Prostate gland (tissue), 2 donors: ENCODE results near the gene HOXB5.

Experiments
- POLR2A ChIP-seq: fragments of 450-650 bp; IDR thresholded peaks from one replicate; pipeline ENCODE4 v1.6.1; 2016; ENCODE audit warnings: antibody characterized with exemption, mild to moderate bottlenecking
- POLR2AphosphoS5 ChIP-seq: sonication (generic); formaldehyde crosslinking; IDR thresholded peaks from one replicate; pipeline ENCODE4 v1.6.1; 2017; ENCODE audit warnings: antibody characterized with exemption
- TF ChIP-seq, protein P1 (sequence below), 4 experiments: fragments of 200-600 bp in 2 of 4; fragments of 450-650 bp in 2 of 4; sonication (generic) in 2 of 4; IDR thresholded peaks; 1 replicate in 3 of 4; 2 replicates in 1 of 4; pipeline ENCODE4 v1.5.1; 2016 to 2019; ENCODE audit warnings: antibody characterized with exemption in 4 of 4, mild to moderate bottlenecking in 2 of 4, moderate library complexity in 2 of 4

GRCh38 chr17:48597528-48597777 lies 3.9 kb upstream of the HOXB5 start:
- TF ChIP-seq POLR2A (no peak), POLR2AphosphoS5 (no peak)
- TF ChIP-seq, protein P1, sequence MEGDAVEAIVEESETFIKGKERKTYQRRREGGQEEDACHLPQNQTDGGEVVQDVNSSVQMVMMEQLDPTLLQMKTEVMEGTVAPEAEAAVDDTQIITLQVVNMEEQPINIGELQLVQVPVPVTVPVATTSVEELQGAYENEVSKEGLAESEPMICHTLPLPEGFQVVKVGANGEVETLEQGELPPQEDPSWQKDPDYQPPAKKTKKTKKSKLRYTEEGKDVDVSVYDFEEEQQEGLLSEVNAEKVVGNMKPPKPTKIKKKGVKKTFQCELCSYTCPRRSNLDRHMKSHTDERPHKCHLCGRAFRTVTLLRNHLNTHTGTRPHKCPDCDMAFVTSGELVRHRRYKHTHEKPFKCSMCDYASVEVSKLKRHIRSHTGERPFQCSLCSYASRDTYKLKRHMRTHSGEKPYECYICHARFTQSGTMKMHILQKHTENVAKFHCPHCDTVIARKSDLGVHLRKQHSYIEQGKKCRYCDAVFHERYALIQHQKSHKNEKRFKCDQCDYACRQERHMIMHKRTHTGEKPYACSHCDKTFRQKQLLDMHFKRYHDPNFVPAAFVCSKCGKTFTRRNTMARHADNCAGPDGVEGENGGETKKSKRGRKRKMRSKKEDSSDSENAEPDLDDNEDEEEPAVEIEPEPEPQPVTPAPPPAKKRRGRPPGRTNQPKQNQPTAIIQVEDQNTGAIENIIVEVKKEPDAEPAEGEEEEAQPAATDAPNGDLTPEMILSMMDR (IDR thresholded peaks at IDR 0.05): no peak
